Kidney epithelial cell (primary cell): ENCODE measurements around the gene TEKT1. TPM values are rescaled to one million over a fixed set of nuclear protein-coding genes. Genes with fewer than 3 reads are reported as not detected.
"Not testable (repeated sequence)": the region's sequence is repeated elsewhere in the genome, so short reads cannot be mapped to it uniquely, and the experiment has no call there.

Experiments used
- DNase-seq: peaks from one replicate; pipeline ENCODE4 v3.0.0-alpha.2; 2010; ENCODE audit warnings: low read depth
- H3K27me3 ChIP-seq: 2 replicates; pipeline ENCODE4 v1.6.0; 2011; ENCODE audit warnings: low read length; ENCODE audit not compliant: control insufficient read depth, insufficient read depth
- H3K36me3 ChIP-seq: 2 replicates; pipeline ENCODE4 v1.5.1; 2011; ENCODE audit warnings: low read length; ENCODE audit not compliant: control insufficient read depth, insufficient read depth
- H3K4me3 ChIP-seq: 2 replicates; pipeline ENCODE4 v1.5.1; 2011; ENCODE audit warnings: low read depth, mild to moderate bottlenecking, control low read depth, low read length
- CTCF ChIP-seq: IDR thresholded peaks from 2 replicates; pipeline ENCODE4 v1.5.1; 2011; ENCODE audit warnings: mild to moderate bottlenecking, moderate library complexity, low read length, control low read depth, inconsistent platforms; ENCODE audit not compliant: insufficient read depth, poor library complexity, severe bottlenecking
- total RNA-seq: library from RNA; depleted of rRNA; stranded (reverse); fragments of >200 nt; gene quantifications from 2 replicates; pipeline ENCODE4 v1.2.3, GENCODE V29; 2015

The TEKT1 gene
- total RNA-seq, 1 donor from 2014 or later = not detected

- H3K4me3 ChIP-seq = no peak overlapping the region
- DNase-seq = no peak
- TF ChIP-seq CTCF = no peak
- H3K36me3 ChIP-seq = no peaks in the 10 kb centered on the region
- peaks cover 3% of the 10 kb centered on the region for H3K27me3 ChIP-seq
These were observed 44.9 kb downstream of the TEKT1 start for GRCh38 chr17:6786618-6787017.

GRCh38 chr17:6782244-6782643 lies 49.3 kb downstream of the TEKT1 start:
- DNase-seq = no peak
- TF ChIP-seq CTCF = no peak

GRCh38 chr17:6780886-6781285 lies 50.6 kb downstream of the TEKT1 start:
- DNase-seq = no peak
- peaks cover 16% of the 10 kb centered on the region for H3K27me3 ChIP-seq
- H3K36me3 ChIP-seq = no peaks in the 10 kb centered on the region
- no peak for TF ChIP-seq CTCF
- H3K4me3 ChIP-seq = no peak overlapping the region

More at GRCh38 chr17:6782244-6782643, 49.3 kb downstream of the TEKT1 start:
- Histone ChIP-seq H3K36me3 (no peaks in the 10 kb centered on the region), H3K27me3 (peaks cover 6% of the 10 kb centered on the region), H3K4me3 (no peak overlapping the region)

- Histone ChIP-seq H3K4me3 (no peak overlapping the region), H3K36me3 (no peaks in the 10 kb centered on the region), H3K27me3 (peaks cover 21% of the 10 kb centered on the region)
- TF ChIP-seq CTCF = no peak
- no peak for DNase-seq
These were observed 51.5 kb downstream of the TEKT1 start for GRCh38 chr17:6780001-6780400.

GRCh38 chr17:6779411-6779810 lies 52.1 kb downstream of the TEKT1 start:
- Histone ChIP-seq H3K27me3 (peaks cover 21% of the 10 kb centered on the region), H3K36me3 (no peaks in the 10 kb centered on the region), H3K4me3 (no peak overlapping the region)
- DNase-seq = no peak
- no peak for TF ChIP-seq CTCF

- no peak for DNase-seq
- Histone ChIP-seq H3K36me3 (no peaks in the 10 kb centered on the region), H3K4me3 (no peak within 1 kb of the TSS), H3K27me3 (peaks cover 19% of the 10 kb centered on the region)
- TF ChIP-seq CTCF = no peak
These were observed 55.6 kb downstream of the TEKT1 start, which contains the start of gene FBXO39 for GRCh38 chr17:6775871-6776405. Gene FBXO39 (plus strand): TSS chr17:6776215. CDS start chr17:6779869, 3,654 bp downstream.

- not testable (repeated sequence) for H3K36me3 ChIP-seq, DNase-seq, H3K4me3 ChIP-seq
- peaks cover 19% of the 10 kb centered on the region for H3K27me3 ChIP-seq
These were observed 56.6 kb downstream of the TEKT1 start for GRCh38 chr17:6774906-6775305.
